ENCODE measurements around the gene FICD. TPM values are rescaled to one million over a fixed set of nuclear protein-coding genes. Genes with fewer than 3 reads are reported as not detected.
A peak's percentile ranks its signal among the peaks of the same experiment; 100 is the strongest.

Gene FICD
- polyA plus RNA-seq, 2 of the 4 experiments (the other 2 are of a cell fraction) = 1.7 to 2.5 TPM

DNA sequence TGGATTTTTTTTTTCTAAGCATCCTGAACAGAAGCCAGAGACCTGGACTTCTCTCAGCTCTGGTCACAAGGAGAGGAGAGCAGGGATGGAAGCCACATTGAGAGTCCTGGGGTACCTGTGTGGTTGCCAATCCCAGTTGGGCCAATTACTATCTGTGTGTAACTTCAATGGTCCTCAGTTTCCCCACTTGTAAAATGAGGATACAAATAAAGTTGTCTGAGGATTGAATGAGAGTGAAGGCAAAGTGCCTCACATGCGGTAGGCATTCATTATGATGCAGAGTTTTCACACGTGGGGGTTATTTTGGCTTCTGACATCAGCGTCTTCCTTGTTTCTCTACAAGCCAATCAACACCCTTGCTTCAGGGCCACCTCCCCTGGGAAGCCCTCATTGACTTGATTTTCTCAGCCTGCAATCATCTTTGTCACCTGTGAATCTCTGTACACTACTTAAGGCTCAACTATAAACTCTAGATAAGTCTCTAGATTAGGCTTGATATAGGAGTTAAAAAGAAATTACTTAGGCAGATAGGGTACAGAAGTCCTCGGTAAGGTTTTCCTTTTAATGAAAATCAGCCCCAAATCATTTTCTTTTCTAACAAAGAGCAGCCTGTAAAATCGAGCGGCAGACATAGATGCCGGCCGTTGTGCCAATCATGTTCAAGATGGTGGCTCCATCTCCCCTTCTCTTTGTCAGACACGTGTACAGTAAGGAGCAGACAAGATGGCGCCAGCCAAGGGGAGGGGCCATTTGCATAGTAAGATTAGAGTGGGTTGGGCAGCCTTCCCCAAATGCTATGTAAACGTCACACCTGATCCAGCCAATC, 37.8 kb upstream of the FICD start:
- Histone ChIP-seq H3K4me3 (no peak overlapping the region), H3K9me3 (no peaks in the 10 kb centered on the region), H3K4me1 (no peaks in the 10 kb centered on the region; the same call in 2 of the 3 replicates), H3K27ac (no peak overlapping the region), H3K4me2 (no peak overlapping the region)
- DNase-seq (ENCODE audit: low read depth in 1 of 2, low spot score in 1 of 2) = peak in 1 of 2 experiments; percentile 14
- POLR2A ChIA-PET = no interaction called here
- CTCF ChIA-PET = interaction anchor here (0.6 to 2.6 kb wide), 4 partner anchors 8 to 487 kb away, joined by 3 to 7 read pairs (median 4); no protein-coding TSS in a partner anchor
- 65% methylated on average over 11 of the region's 11 CpGs for WGBS (ENCODE audit: missing lambda C conversion rate)
- FAIRE-seq = no peak
- no peak for TF ChIP-seq NFE2L2 (conservative IDR thresholded peaks at IDR 0.05; ENCODE audit: low read length)
- TF ChIP-seq JUNB (IDR thresholded peaks at IDR 0.05) = no peak
- no peak for TF ChIP-seq HMGXB4 (CRISPR knock-in tag; IDR thresholded peaks at IDR 0.05; ENCODE audit: borderline replicate concordance)
- TF ChIP-seq HOXB5 (CRISPR knock-in tag; IDR thresholded peaks at IDR 0.05) = no peak
- TF ChIP-seq FOXS1 (CRISPR knock-in tag; IDR thresholded peaks at IDR 0.05) = no peak
- TF ChIP-seq CHD2 (IDR thresholded peaks at IDR 0.05; ENCODE audit: low read length, partially characterized antibody) = no peak
- TF ChIP-seq, protein P1, sequence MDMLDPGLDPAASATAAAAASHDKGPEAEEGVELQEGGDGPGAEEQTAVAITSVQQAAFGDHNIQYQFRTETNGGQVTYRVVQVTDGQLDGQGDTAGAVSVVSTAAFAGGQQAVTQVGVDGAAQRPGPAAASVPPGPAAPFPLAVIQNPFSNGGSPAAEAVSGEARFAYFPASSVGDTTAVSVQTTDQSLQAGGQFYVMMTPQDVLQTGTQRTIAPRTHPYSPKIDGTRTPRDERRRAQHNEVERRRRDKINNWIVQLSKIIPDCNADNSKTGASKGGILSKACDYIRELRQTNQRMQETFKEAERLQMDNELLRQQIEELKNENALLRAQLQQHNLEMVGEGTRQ (IDR thresholded peaks at IDR 0.05) = no peak
- ATAC-seq = no peak

DNA sequence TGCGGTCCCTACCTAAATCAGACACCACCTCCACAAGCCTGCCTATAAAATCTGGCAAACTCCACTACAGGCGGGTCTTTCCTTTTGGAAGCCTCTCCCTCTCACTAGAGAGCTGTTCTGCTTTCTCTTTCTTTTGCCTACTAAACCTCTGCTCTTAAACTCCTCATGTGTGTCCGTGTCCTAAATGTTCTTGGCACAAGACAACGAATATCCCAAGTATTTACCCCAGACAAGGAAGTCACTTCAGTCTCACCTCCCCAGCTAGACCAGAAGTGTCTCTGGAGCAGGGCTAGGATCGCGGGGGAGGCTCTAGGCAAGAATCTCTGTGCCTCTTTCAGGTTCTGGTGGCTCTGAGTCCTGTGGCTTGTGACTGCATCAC, 37.2 kb upstream of the FICD start:
- Histone ChIP-seq H3K27ac (no peak overlapping the region), H3K4me3 (no peak overlapping the region), H3K9me3 (no peaks in the 10 kb centered on the region), H3K4me1 (peaks cover 5% of the 10 kb centered on the region; the same call in 2 of the 3 replicates), H3K4me2 (no peak overlapping the region)
- 54% methylated on average over 6 of the region's 6 CpGs for WGBS (ENCODE audit: missing lambda C conversion rate)
- ATAC-seq (no peak; a peak in 1 of 6 replicates), FAIRE-seq (no peak), DNase-seq (ENCODE audit: low read depth in 1 of 2, low spot score in 1 of 2) (no peak)
- POLR2A ChIA-PET = no interaction called here
- CTCF ChIA-PET = interaction anchor here (0.6 to 2.6 kb wide), 5 partner anchors 9 to 488 kb away, joined by 3 to 7 read pairs (median 3); no protein-coding TSS in a partner anchor
- TF ChIP-seq HES2 (IDR thresholded peaks at IDR 0.05) (no peak), TFCP2L1 (CRISPR knock-in tag; IDR thresholded peaks at IDR 0.05) (no peak), EHMT2 (IDR thresholded peaks at IDR 0.05; ENCODE audit: low read depth) (no peak), RCOR1 (IDR thresholded peaks at IDR 0.05; ENCODE audit: low read depth, low read length) (no peak), MYC (IDR thresholded peaks at IDR 0.05; ENCODE audit: borderline replicate concordance, low read length) (no peak), TP53 (CRISPR knock-in tag; IDR thresholded peaks at IDR 0.05) (no peak), CBX2 (IDR thresholded peaks at IDR 0.05; ENCODE audit: borderline replicate concordance, low read depth) (no peak), POLR2A (IDR thresholded peaks at IDR 0.05; ENCODE audit: low read length) (no peak), JUN (IDR thresholded peaks at IDR 0.05) (no peak), NPAS2 (CRISPR knock-in tag; IDR thresholded peaks at IDR 0.05; ENCODE audit: borderline replicate concordance) (no peak), CHD2 (IDR thresholded peaks at IDR 0.05; ENCODE audit: low read length, partially characterized antibody) (no peak), KDM1A (IDR thresholded peaks at IDR 0.05; ENCODE audit: low read depth) (no peak), ZC3H11A (IDR thresholded peaks at IDR 0.05) (no peak), NFE2L2 (conservative IDR thresholded peaks at IDR 0.05; ENCODE audit: low read length) (no peak), MAX (IDR thresholded peaks at IDR 0.05) (no peak), GATA3 (IDR thresholded peaks at IDR 0.05; ENCODE audit: borderline replicate concordance) (no peak), HEYL (CRISPR knock-in tag; IDR thresholded peaks at IDR 0.05) (no peak), CEBPB (IDR thresholded peaks at IDR 0.05) (no peak), RNF2 (IDR thresholded peaks at IDR 0.05; ENCODE audit: borderline replicate concordance, low read depth) (no peak)
- TF ChIP-seq, protein P2, sequence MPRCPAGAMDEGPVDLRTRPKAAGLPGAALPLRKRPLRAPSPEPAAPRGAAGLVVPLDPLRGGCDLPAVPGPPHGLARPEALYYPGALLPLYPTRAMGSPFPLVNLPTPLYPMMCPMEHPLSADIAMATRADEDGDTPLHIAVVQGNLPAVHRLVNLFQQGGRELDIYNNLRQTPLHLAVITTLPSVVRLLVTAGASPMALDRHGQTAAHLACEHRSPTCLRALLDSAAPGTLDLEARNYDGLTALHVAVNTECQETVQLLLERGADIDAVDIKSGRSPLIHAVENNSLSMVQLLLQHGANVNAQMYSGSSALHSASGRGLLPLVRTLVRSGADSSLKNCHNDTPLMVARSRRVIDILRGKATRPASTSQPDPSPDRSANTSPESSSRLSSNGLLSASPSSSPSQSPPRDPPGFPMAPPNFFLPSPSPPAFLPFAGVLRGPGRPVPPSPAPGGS (IDR thresholded peaks at IDR 0.05) = no peak

Data from A549 (cell line).